Activated CD8-positive, alpha-beta T cell treated with anti-CD3 and anti-CD28 coated beads, Interleukin-2, amount 10 ng/mL, durations not matched to agents 7 days and 5 days (primary cell): ENCODE measurements around the gene AMZ1. TPM values are rescaled to one million over a fixed set of nuclear protein-coding genes. Genes with fewer than 3 reads are reported as not detected.
"Not testable (repeated sequence)": the region's sequence is repeated elsewhere in the genome, so short reads cannot be mapped to it uniquely, and the experiment has no call there.

Experiments
- ATAC-seq: fragments of 150-1000 bp; cut with Tn5 transposase; one replicate; pipeline ENCODE4 v1.10.0; 2021; ENCODE audit warnings: moderate library complexity
- CTCF ChIA-PET: fragments of 350-600 bp; sonication (Branson Sonifier 250); formaldehyde crosslinking; loops from one replicate; lab custom pipeline; 2021; ENCODE audit warnings: antibody characterized with exemption; lab: Charles Lee
- POLR2A ChIA-PET: fragments of 350-600 bp; sonication (Branson Sonifier 250); formaldehyde crosslinking; loops from one replicate; lab custom pipeline; 2021; ENCODE audit warnings: antibody characterized with exemption; lab: Charles Lee
- DNase-seq: peaks from one replicate; pipeline ENCODE4 v3.0.0-alpha.2; 2020
- H3K27ac Mint-ChIP-seq: one replicate; pipeline ENCODE4 v1.8.0; 2021; ENCODE audit warnings: mild to moderate bottlenecking, mixed read lengths
- H3K27me3 Mint-ChIP-seq: one replicate; pipeline ENCODE4 v1.8.0; 2021; ENCODE audit warnings: low read depth, mixed read lengths
- H3K36me3 Mint-ChIP-seq: one replicate; pipeline ENCODE4 v1.8.0; 2021; ENCODE audit warnings: low read depth, mixed read lengths
- H3K4me1 Mint-ChIP-seq: one replicate; pipeline ENCODE4 v1.8.0; 2021; ENCODE audit warnings: low read depth, mixed read lengths
- H3K4me3 Mint-ChIP-seq: one replicate; pipeline ENCODE4 v1.8.0; 2021; ENCODE audit warnings: mild to moderate bottlenecking, mixed read lengths
- H3K9me3 Mint-ChIP-seq: one replicate; pipeline ENCODE4 v1.8.0; 2022; ENCODE audit warnings: mixed read lengths; ENCODE audit not compliant: insufficient read depth
- total RNA-seq, 2 experiments: library from RNA; stranded (reverse); gene quantifications; one replicate each; pipeline ENCODE4 v1.2.3, GENCODE V29; 2021

AMZ1 gene
- total RNA-seq, 2 experiments from 2014 or later: not detected

GRCh38 chr7:2693420-2694121 is 5.6 kb downstream of the AMZ1 start:
- H3K9me3 Mint-ChIP-seq, H3K4me3 Mint-ChIP-seq, H3K36me3 Mint-ChIP-seq, DNase-seq, H3K27ac Mint-ChIP-seq, ATAC-seq: not testable (repeated sequence)
- CTCF ChIA-PET: interaction anchor here (2.8 kb wide), 1 partner anchor 16 kb away, joined by 16 read pairs; no protein-coding TSS in a partner anchor
- peaks cover 31% of the 10 kb centered on the region for H3K4me1 Mint-ChIP-seq
- POLR2A ChIA-PET: interaction anchor here (1.1 kb wide), 1 partner anchor 11 kb away, joined by 3 read pairs; no protein-coding TSS in a partner anchor
- peaks cover 33% of the 10 kb centered on the region for H3K27me3 Mint-ChIP-seq

- DNase-seq, H3K9me3 Mint-ChIP-seq, H3K4me3 Mint-ChIP-seq, POLR2A ChIA-PET, CTCF ChIA-PET, H3K36me3 Mint-ChIP-seq, ATAC-seq, H3K27ac Mint-ChIP-seq: not testable (repeated sequence)
- Mint-ChIP-seq H3K27me3 (peaks cover 28% of the 10 kb centered on the region), H3K4me1 (peaks cover 31% of the 10 kb centered on the region)
Observed at GRCh38 chr7:2694122-2694436, 6.1 kb downstream of the AMZ1 start.

- ChIA-PET POLR2A (interaction anchor here (0.6 to 3.8 kb wide), 6 partner anchors 9 to 224 kb away, joined by 3 to 48 read pairs (median 6); no protein-coding TSS in a partner anchor), CTCF (interaction anchor here (0.8 to 5.1 kb wide), 16 partner anchors 9 to 248 kb away, joined by 3 to 116 read pairs (median 4); no protein-coding TSS in a partner anchor)
- peak overlapping the region; percentile 88 for H3K27ac Mint-ChIP-seq
- H3K4me3 Mint-ChIP-seq: peak overlapping the region; percentile 58
- no peaks in the 10 kb centered on the region for H3K36me3 Mint-ChIP-seq
- peaks cover 32% of the 10 kb centered on the region for H3K4me1 Mint-ChIP-seq
- DNase-seq (peak; percentile 94), ATAC-seq (peak; percentile 96)
- H3K27me3 Mint-ChIP-seq: peaks cover 23% of the 10 kb centered on the region
- no peaks in the 10 kb centered on the region for H3K9me3 Mint-ChIP-seq
Observed at GRCh38 chr7:2698581-2699288, 10.7 kb downstream of the AMZ1 start.

GRCh38 chr7:2699289-2699620 is 11.3 kb downstream of the AMZ1 start:
- DNase-seq (no peak), ATAC-seq (no peak)
- Mint-ChIP-seq H3K36me3 (no peaks in the 10 kb centered on the region), H3K27me3 (peaks cover 25% of the 10 kb centered on the region), H3K4me1 (peaks cover 32% of the 10 kb centered on the region), H3K9me3 (no peaks in the 10 kb centered on the region), H3K4me3 (peak overlapping the region; percentile 58), H3K27ac (peak overlapping the region; percentile 88)
- ChIA-PET CTCF (interaction anchor here (0.8 to 5.1 kb wide), 15 partner anchors 8 to 249 kb away, joined by 3 to 116 read pairs (median 4); no protein-coding TSS in a partner anchor), POLR2A (interaction anchor here (0.6 to 3.8 kb wide), 6 partner anchors 10 to 224 kb away, joined by 3 to 48 read pairs (median 6); no protein-coding TSS in a partner anchor)

GRCh38 chr7:2700141-2700850 is 12.3 kb downstream of the AMZ1 start:
- CTCF ChIA-PET: interaction anchor here (1.0 to 5.1 kb wide), 5 partner anchors 10 to 30 kb away, joined by 3 to 116 read pairs (median 8); no protein-coding TSS in a partner anchor

GRCh38 chr7:2701424-2701823 is 13.4 kb downstream of the AMZ1 start:
- Mint-ChIP-seq H3K27ac (no peak overlapping the region), H3K27me3 (peaks cover 32% of the 10 kb centered on the region), H3K4me3 (no peak overlapping the region), H3K9me3 (no peaks in the 10 kb centered on the region), H3K36me3 (no peaks in the 10 kb centered on the region), H3K4me1 (peaks cover 32% of the 10 kb centered on the region)
- POLR2A ChIA-PET: interaction anchor here (0.6 kb wide), 1 partner anchor 10 kb away, joined by 3 read pairs; no protein-coding TSS in a partner anchor
- ATAC-seq: no peak
- CTCF ChIA-PET: interaction anchor here (1.0 to 5.1 kb wide), 3 partner anchors 8 to 17 kb away, joined by 3 to 116 read pairs (median 3); no protein-coding TSS in a partner anchor
- no peak for DNase-seq

More at GRCh38 chr7:2700141-2700850, 12.3 kb downstream of the AMZ1 start:
- Mint-ChIP-seq H3K9me3 (no peaks in the 10 kb centered on the region), H3K27me3 (peaks cover 28% of the 10 kb centered on the region), H3K27ac (peak overlapping the region; percentile 61), H3K4me1 (peaks cover 32% of the 10 kb centered on the region), H3K36me3 (no peaks in the 10 kb centered on the region), H3K4me3 (no peak overlapping the region)
- ATAC-seq (no peak), DNase-seq (no peak)
- POLR2A ChIA-PET: interaction anchor here (1.2 to 3.8 kb wide), 3 partner anchors 11 to 55 kb away, joined by 5 to 48 read pairs (median 6); no protein-coding TSS in a partner anchor

GRCh38 chr7:2701832-2702593 is 14.0 kb downstream of the AMZ1 start:
- Mint-ChIP-seq H3K4me1 (peaks cover 32% of the 10 kb centered on the region), H3K4me3 (no peak overlapping the region), H3K9me3 (no peaks in the 10 kb centered on the region), H3K27ac (peak overlapping the region; percentile 2), H3K27me3 (peaks cover 33% of the 10 kb centered on the region), H3K36me3 (no peaks in the 10 kb centered on the region)
- DNase-seq (no peak), ATAC-seq (no peak)
- ChIA-PET POLR2A (interaction anchor here (0.6 kb wide), 1 partner anchor 9 kb away, joined by 3 read pairs; no protein-coding TSS in a partner anchor), CTCF (interaction anchor here (1.2 to 5.1 kb wide), 2 partner anchors 8 to 14 kb away, joined by 3 to 116 read pairs; no protein-coding TSS in a partner anchor)

GRCh38 chr7:2702594-2702957 is 14.6 kb downstream of the AMZ1 start:
- Mint-ChIP-seq H3K4me3 (no peak overlapping the region), H3K27me3 (peaks cover 36% of the 10 kb centered on the region), H3K27ac (peak overlapping the region; percentile 2), H3K4me1 (peaks cover 30% of the 10 kb centered on the region), H3K36me3 (no peaks in the 10 kb centered on the region), H3K9me3 (no peaks in the 10 kb centered on the region)
- POLR2A ChIA-PET: no interaction called here
- CTCF ChIA-PET: interaction anchor here (1.2 kb wide), 1 partner anchor 13 kb away, joined by 3 read pairs; no protein-coding TSS in a partner anchor
- no peak for ATAC-seq
- DNase-seq: no peak

- DNase-seq (no peak), ATAC-seq (no peak)
- no peak overlapping the region for H3K27ac Mint-ChIP-seq
- H3K36me3 Mint-ChIP-seq: no peaks in the 10 kb centered on the region
- H3K27me3 Mint-ChIP-seq: peaks cover 36% of the 10 kb centered on the region
- H3K9me3 Mint-ChIP-seq: no peaks in the 10 kb centered on the region
- peaks cover 15% of the 10 kb centered on the region for H3K4me1 Mint-ChIP-seq
- no peak overlapping the region for H3K4me3 Mint-ChIP-seq
- ChIA-PET POLR2A (no interaction called here), CTCF (interaction anchor here (8.0 kb wide), 1 partner anchor 36 kb away, joined by 189 read pairs; no protein-coding TSS in a partner anchor)
Observed at GRCh38 chr7:2705371-2706096, 17.5 kb downstream of the AMZ1 start.

- ChIA-PET CTCF (interaction anchor here (1.0 to 8.0 kb wide), 2 partner anchors 8 to 37 kb away, joined by 4 to 189 read pairs; no protein-coding TSS in a partner anchor), POLR2A (no interaction called here)
- Mint-ChIP-seq H3K4me1 (peaks cover 24% of the 10 kb centered on the region), H3K4me3 (no peak overlapping the region), H3K36me3 (no peaks in the 10 kb centered on the region), H3K27me3 (peaks cover 28% of the 10 kb centered on the region), H3K27ac (no peak overlapping the region), H3K9me3 (no peaks in the 10 kb centered on the region)
- DNase-seq (no peak), ATAC-seq (no peak)
Observed at GRCh38 chr7:2706685-2707126, 18.7 kb downstream of the AMZ1 start.
